ENCODE results near the gene DPH5. TPM values are rescaled to one million over a fixed set of nuclear protein-coding genes. Genes with fewer than 3 reads are reported as not detected.
"Not testable (repeated sequence)": the region's sequence is repeated elsewhere in the genome, so short reads cannot be mapped to it uniquely, and the experiment has no call there.

DPH5 gene
- total RNA-seq, result 31.9 TPM

- peak; percentile 94 for DNase-seq
Observed at GRCh38 chr1:101025657-101026429, at the start of gene DPH5. TSS of gene DPH5 (minus strand) at chr1:101025784. CDS start at chr1:101025443, 341 bp downstream.

GRCh38 chr1:101073836-101074235, 48.3 kb upstream of the DPH5 start:
- peak; percentile 14 for DNase-seq

- no peak for DNase-seq
Observed at GRCh38 chr1:101071470-101071891, 45.9 kb upstream of the DPH5 start.

- no peak for DNase-seq
Observed at GRCh38 chr1:101069158-101069557, 43.6 kb upstream of the DPH5 start.

GRCh38 chr1:101066937-101067335, 41.4 kb upstream of the DPH5 start:
- DNase-seq, result not testable (repeated sequence)

- DNase-seq, result no peak
Observed at GRCh38 chr1:101066260-101066936, 40.8 kb upstream of the DPH5 start.

- DNase-seq, result no peak
Observed at GRCh38 chr1:101065575-101065974, 40.0 kb upstream of the DPH5 start.

GRCh38 chr1:101064697-101065096, 39.1 kb upstream of the DPH5 start:
- no peak for DNase-seq

GRCh38 chr1:101060992-101061391, 35.4 kb upstream of the DPH5 start:
- no peak for DNase-seq

- no peak for DNase-seq
Observed at GRCh38 chr1:101059945-101060542, 34.5 kb upstream of the DPH5 start.

GRCh38 chr1:101055623-101056022, 30.0 kb upstream of the DPH5 start:
- no peak for DNase-seq

- DNase-seq, result peak; percentile 24
Observed at GRCh38 chr1:101051688-101052638, 26.4 kb upstream of the DPH5 start.

- no peak for DNase-seq
Observed at GRCh38 chr1:101050869-101051268, 25.3 kb upstream of the DPH5 start.

- no peak for DNase-seq
Observed at GRCh38 chr1:101044749-101045148, 19.2 kb upstream of the DPH5 start.

GRCh38 chr1:101044259-101044658, 18.7 kb upstream of the DPH5 start:
- DNase-seq, result no peak

GRCh38 chr1:101043776-101044175, 18.2 kb upstream of the DPH5 start:
- no peak for DNase-seq

- DNase-seq, result no peak
Observed at GRCh38 chr1:101041300-101041699, 15.7 kb upstream of the DPH5 start.

GRCh38 chr1:101040666-101041065, 15.1 kb upstream of the DPH5 start:
- DNase-seq, result no peak

GRCh38 chr1:101039245-101039644, 13.7 kb upstream of the DPH5 start:
- DNase-seq, result no peak

- no peak for DNase-seq
Observed at GRCh38 chr1:101037316-101037715, 11.7 kb upstream of the DPH5 start.

GRCh38 chr1:101033017-101033416, 7.4 kb upstream of the DPH5 start:
- no peak for DNase-seq

GRCh38 chr1:101032129-101032528, 6.5 kb upstream of the DPH5 start:
- DNase-seq, result not testable (repeated sequence)

Measured in tongue (tissue), 2 donors.